ENCODE results near the gene FAR2. TPM values are rescaled to one million over a fixed set of nuclear protein-coding genes. Genes with fewer than 3 reads are reported as not detected.

The FAR2 gene
- total RNA-seq, 4 donors from 2014 or later = 13.2 to 27.4 (median 22.8) TPM

GRCh38 chr12:29171421-29172258, 22.6 kb downstream of the FAR2 start:
- TF ChIP-seq, protein P1, sequence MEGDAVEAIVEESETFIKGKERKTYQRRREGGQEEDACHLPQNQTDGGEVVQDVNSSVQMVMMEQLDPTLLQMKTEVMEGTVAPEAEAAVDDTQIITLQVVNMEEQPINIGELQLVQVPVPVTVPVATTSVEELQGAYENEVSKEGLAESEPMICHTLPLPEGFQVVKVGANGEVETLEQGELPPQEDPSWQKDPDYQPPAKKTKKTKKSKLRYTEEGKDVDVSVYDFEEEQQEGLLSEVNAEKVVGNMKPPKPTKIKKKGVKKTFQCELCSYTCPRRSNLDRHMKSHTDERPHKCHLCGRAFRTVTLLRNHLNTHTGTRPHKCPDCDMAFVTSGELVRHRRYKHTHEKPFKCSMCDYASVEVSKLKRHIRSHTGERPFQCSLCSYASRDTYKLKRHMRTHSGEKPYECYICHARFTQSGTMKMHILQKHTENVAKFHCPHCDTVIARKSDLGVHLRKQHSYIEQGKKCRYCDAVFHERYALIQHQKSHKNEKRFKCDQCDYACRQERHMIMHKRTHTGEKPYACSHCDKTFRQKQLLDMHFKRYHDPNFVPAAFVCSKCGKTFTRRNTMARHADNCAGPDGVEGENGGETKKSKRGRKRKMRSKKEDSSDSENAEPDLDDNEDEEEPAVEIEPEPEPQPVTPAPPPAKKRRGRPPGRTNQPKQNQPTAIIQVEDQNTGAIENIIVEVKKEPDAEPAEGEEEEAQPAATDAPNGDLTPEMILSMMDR (IDR thresholded peaks at IDR 0.05; ENCODE audit: low read depth) = no peak

- TF ChIP-seq, protein P1 (IDR thresholded peaks at IDR 0.05; ENCODE audit: low read depth) = no peak
Observed at GRCh38 chr12:29176941-29177340, 27.9 kb downstream of the FAR2 start.

- TF ChIP-seq, protein P1 (IDR thresholded peaks at IDR 0.05; ENCODE audit: low read depth) = no peak
Observed at GRCh38 chr12:29187756-29188155, 38.7 kb downstream of the FAR2 start.

GRCh38 chr12:29191267-29191850, 42.3 kb downstream of the FAR2 start:
- TF ChIP-seq, protein P1 (IDR thresholded peaks at IDR 0.05; ENCODE audit: low read depth) = no peak

DNA sequence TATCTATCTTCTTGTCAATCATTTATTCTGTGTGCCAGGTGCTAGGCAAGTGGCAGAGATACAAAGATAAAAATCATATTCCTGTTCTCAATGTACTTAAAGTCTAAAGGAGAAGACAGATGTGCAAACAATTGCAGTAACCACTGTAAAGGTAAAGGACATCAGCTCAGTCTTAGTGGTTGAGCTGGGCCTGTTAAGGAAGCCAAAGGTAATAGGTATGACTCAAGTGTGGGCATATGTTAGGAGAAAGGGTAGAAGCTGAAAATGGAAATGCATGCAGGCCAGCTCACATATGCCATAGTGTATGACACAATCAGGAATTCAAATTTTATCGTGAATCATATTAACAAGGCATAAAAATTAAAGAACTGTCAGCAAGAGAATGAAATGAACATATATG, 49.8 kb downstream of the FAR2 start:
- TF ChIP-seq, protein P1 (IDR thresholded peaks at IDR 0.05; ENCODE audit: low read depth) = no peak

GRCh38 chr12:29200586-29200985, 51.5 kb downstream of the FAR2 start:
- TF ChIP-seq, protein P1 (IDR thresholded peaks at IDR 0.05; ENCODE audit: low read depth) = no peak

GRCh38 chr12:29201296-29201695, 52.2 kb downstream of the FAR2 start:
- TF ChIP-seq, protein P1 (IDR thresholded peaks at IDR 0.05; ENCODE audit: low read depth) = no peak

Measured in subcutaneous adipose tissue (tissue), 4 donors.